HEK293 (cell line): ENCODE results near the gene PSMF1.

Source experiments
- CTCF ChIA-PET: fragments of 350-600 bp; formaldehyde crosslinking; extraction: SDS; loops from one replicate; lab custom pipeline; 2021; ENCODE audit warnings: antibody characterized with exemption; lab: Yijun Ruan, JAX
- POLR2A ChIA-PET: fragments of 300-600 bp; formaldehyde crosslinking; extraction: SDS; loops from one replicate; lab custom pipeline; 2020; ENCODE audit warnings: antibody characterized with exemption, inconsistent platforms; lab: Yijun Ruan, JAX
- H3K27ac ChIP-seq: fragments of 200-500 bp; sonication (Bioruptor generic); 2 replicates; pipeline ENCODE4 v1.5.1; 2014; ENCODE audit warnings: low read depth, low read length, control low read depth, inconsistent platforms; ENCODE audit errors: extremely low read depth
- H3K36me3 ChIP-seq, 2 experiments: fragments of 200-500 bp in 1 of 2; sonication (Bioruptor generic) in 1 of 2; 1 replicate in 1 of 2; 2 replicates in 1 of 2; pipeline ENCODE4 v1.5.1; 2014 to 2017; ENCODE audit warnings: inconsistent platforms in 2 of 2, low read length in 2 of 2; ENCODE audit not compliant: control insufficient read depth in 2 of 2, insufficient read depth in 1 of 2
- H3K4me1 ChIP-seq: fragments of 200-500 bp; sonication (Bioruptor generic); 2 replicates; pipeline ENCODE4 v1.5.1; 2014; ENCODE audit warnings: mild to moderate bottlenecking, low read length, inconsistent platforms; ENCODE audit not compliant: control insufficient read depth, insufficient read depth
- H3K4me3 ChIP-seq: 2 replicates; pipeline ENCODE4 v1.5.1; 2011; ENCODE audit warnings: low read depth, mild to moderate bottlenecking, control low read depth, low read length, moderate library complexity
- H3K9me3 ChIP-seq: fragments of 200-500 bp; sonication (Bioruptor generic); 2 replicates; pipeline ENCODE4 v1.5.1; 2014; ENCODE audit warnings: low read depth, low read length, inconsistent platforms; ENCODE audit not compliant: control insufficient read depth, insufficient read depth
- AEBP2 ChIP-seq: fragments of 450-650 bp; formaldehyde crosslinking; IDR thresholded peaks from 2 replicates; pipeline ENCODE4 v1.5.1; 2016; ENCODE audit warnings: missing biosample characterization, missing genetic modification characterization, borderline replicate concordance
- ATF2 ChIP-seq: fragments of 450-650 bp; formaldehyde crosslinking; IDR thresholded peaks from 2 replicates; pipeline ENCODE4 v1.5.1; 2016; ENCODE audit warnings: missing biosample characterization, missing genetic modification characterization, low read depth
- CTCF ChIP-seq: fragments of 450-650 bp; formaldehyde crosslinking; IDR thresholded peaks from 2 replicates; pipeline ENCODE4 v1.5.1; 2016; ENCODE audit warnings: missing biosample characterization, missing genetic modification characterization
- EGR2 ChIP-seq: fragments of 450-650 bp; formaldehyde crosslinking; IDR thresholded peaks from 2 replicates; pipeline ENCODE4 v1.5.1; 2016; ENCODE audit warnings: low read depth, missing biosample characterization, missing genetic modification characterization
- GLI2 ChIP-seq: fragments of 450-650 bp; formaldehyde crosslinking; IDR thresholded peaks from 2 replicates; pipeline ENCODE4; 2017; ENCODE audit warnings: missing biosample characterization, missing genetic modification characterization, low read depth, borderline replicate concordance
- PRDM1 ChIP-seq: fragments of 450-650 bp; formaldehyde crosslinking; IDR thresholded peaks from 2 replicates; pipeline ENCODE4; 2016; ENCODE audit warnings: missing biosample characterization, missing genetic modification characterization
- SALL2 ChIP-seq: fragments of 450-650 bp; formaldehyde crosslinking; IDR thresholded peaks from 2 replicates; pipeline ENCODE4 v1.5.0; 2017; ENCODE audit warnings: missing biosample characterization, mild to moderate bottlenecking, missing genetic modification characterization, borderline replicate concordance
- ZBTB11 ChIP-seq: fragments of 450-650 bp; formaldehyde crosslinking; conservative IDR thresholded peaks from 2 replicates; pipeline ENCODE4 v1.5.1; 2016; ENCODE audit warnings: low read depth, missing biosample characterization, missing genetic modification characterization
- ZBTB26 ChIP-seq: fragments of 450-650 bp; formaldehyde crosslinking; optimal IDR thresholded peaks from 2 replicates; pipeline ENCODE3; 2016; ENCODE audit warnings: missing biosample characterization, mild to moderate bottlenecking, missing genetic modification characterization
- ZFP69B ChIP-seq: fragments of 450-650 bp; formaldehyde crosslinking; IDR thresholded peaks from 2 replicates; pipeline ENCODE4 v1.5.1; 2016; ENCODE audit warnings: missing biosample characterization, missing genetic modification characterization
- ZNF121 ChIP-seq: fragments of 450-650 bp; formaldehyde crosslinking; IDR thresholded peaks from 2 replicates; pipeline ENCODE4 v1.5.1; 2016; ENCODE audit warnings: missing biosample characterization, missing genetic modification characterization
- ZNF148 ChIP-seq: fragments of 450-650 bp; formaldehyde crosslinking; IDR thresholded peaks from 2 replicates; pipeline ENCODE4 v1.5.0; 2017; ENCODE audit warnings: missing biosample characterization, missing genetic modification characterization, borderline replicate concordance
- ZNF184 ChIP-seq: fragments of 450-650 bp; IDR thresholded peaks from 2 replicates; pipeline ENCODE4 v1.5.1; 2018; ENCODE audit warnings: missing biosample characterization, mild to moderate bottlenecking, missing genetic modification characterization
- ZNF19 ChIP-seq: fragments of 450-650 bp; formaldehyde crosslinking; IDR thresholded peaks from 2 replicates; pipeline ENCODE4; 2016; ENCODE audit warnings: missing biosample characterization, missing genetic modification characterization, low read depth
- ZNF23 ChIP-seq: fragments of 450-650 bp; formaldehyde crosslinking; IDR thresholded peaks from 2 replicates; pipeline ENCODE4 v1.5.1; 2016; ENCODE audit warnings: missing biosample characterization, missing genetic modification characterization, borderline replicate concordance
- ZNF311 ChIP-seq: fragments of 450-650 bp; formaldehyde crosslinking; IDR thresholded peaks from 2 replicates; pipeline ENCODE4 v1.5.1; 2017; ENCODE audit warnings: missing biosample characterization, missing genetic modification characterization, borderline replicate concordance
- ZNF354C ChIP-seq: fragments of 450-650 bp; formaldehyde crosslinking; IDR thresholded peaks from 2 replicates; pipeline ENCODE4 v1.5.1; 2016; ENCODE audit warnings: missing biosample characterization, missing genetic modification characterization, low read depth, borderline replicate concordance
- ZNF398 ChIP-seq: fragments of 450-650 bp; formaldehyde crosslinking; IDR thresholded peaks from 2 replicates; pipeline ENCODE4 v1.5.1; 2017; ENCODE audit warnings: missing biosample characterization, missing genetic modification characterization
- ZNF843 ChIP-seq: fragments of 450-650 bp; formaldehyde crosslinking; IDR thresholded peaks from 2 replicates; pipeline ENCODE4 v1.5.1; 2016; ENCODE audit warnings: missing biosample characterization, missing genetic modification characterization
- ZSCAN16 ChIP-seq: fragments of 450-650 bp; formaldehyde crosslinking; IDR thresholded peaks from 2 replicates; pipeline ENCODE4 v1.5.1; 2016; ENCODE audit warnings: missing biosample characterization, missing genetic modification characterization
- ZXDB ChIP-seq: fragments of 450-650 bp; formaldehyde crosslinking; IDR thresholded peaks from 2 replicates; pipeline ENCODE4 v1.5.1; 2016; ENCODE audit warnings: missing biosample characterization, missing genetic modification characterization

Gene PSMF1

GRCh38 chr20:1125277-1125676, 6.9 kb downstream of the PSMF1 start:
- CTCF ChIA-PET = interaction anchor here (1.0 to 2.6 kb wide), 3 partner anchors 11 to 168 kb away, joined by 3 to 20 read pairs (median 5); no protein-coding TSS in a partner anchor
- no peak overlapping the region for H3K4me3 ChIP-seq
- TF ChIP-seq ZBTB26 (tag by site-specific recombination) = no peak
- no peak for TF ChIP-seq ZNF398 (tag by site-specific recombination)
- no peak for TF ChIP-seq ZNF184
- TF ChIP-seq EGR2 (tag by site-specific recombination) = no peak
- TF ChIP-seq GLI2 (tag by site-specific recombination) = no peak
- no peak for TF ChIP-seq ZNF843 (tag by site-specific recombination)
- TF ChIP-seq ZNF148 = no peak
- TF ChIP-seq ZXDB (tag by site-specific recombination) = no peak
- no peak for TF ChIP-seq ZFP69B (tag by site-specific recombination)
- no peak for TF ChIP-seq ZNF311 (tag by site-specific recombination)
- no peak for TF ChIP-seq ZBTB11 (tag by site-specific recombination)
- peaks cover 25% of the 10 kb centered on the region for H3K4me1 ChIP-seq
- H3K27ac ChIP-seq = no peak overlapping the region
- H3K36me3 ChIP-seq = peaks cover 55 to 77% of the 10 kb centered on the region in 2 experiments
- POLR2A ChIA-PET = no interaction called here
- no peaks in the 10 kb centered on the region for H3K9me3 ChIP-seq

GRCh38 chr20:1127840-1128239, 9.4 kb downstream of the PSMF1 start:
- peaks cover 67 to 93% of the 10 kb centered on the region in 2 experiments for H3K36me3 ChIP-seq
- H3K4me1 ChIP-seq = peaks cover 4% of the 10 kb centered on the region
- no peak overlapping the region for H3K27ac ChIP-seq
- H3K4me3 ChIP-seq = no peak overlapping the region
- CTCF ChIA-PET = no interaction called here
- POLR2A ChIA-PET = no interaction called here
- no peaks in the 10 kb centered on the region for H3K9me3 ChIP-seq
- no peak for TF ChIP-seq SALL2 (tag by site-specific recombination)
- no peak for TF ChIP-seq ZNF121 (tag by site-specific recombination)
- no peak for TF ChIP-seq ATF2 (tag by site-specific recombination)
- TF ChIP-seq ZSCAN16 (tag by site-specific recombination) = no peak
- no peak for TF ChIP-seq PRDM1 (tag by site-specific recombination)
- no peak for TF ChIP-seq ZNF354C (tag by site-specific recombination)
- TF ChIP-seq AEBP2 (tag by site-specific recombination) = no peak
- no peak for TF ChIP-seq ZNF19 (tag by site-specific recombination)
- TF ChIP-seq CTCF (tag by site-specific recombination) = no peak
- TF ChIP-seq ZNF23 (tag by site-specific recombination) = no peak
